COLO668 (cell line): ENCODE measurements around the gene KRTAP4-6.
"Not testable (repeated sequence)": the region's sequence is repeated elsewhere in the genome, so short reads cannot be mapped to it uniquely, and the experiment has no call there.

Experiments used
- DNase-seq: peaks from one replicate; lab custom pipeline; 2025; ENCODE audit not compliant: unreplicated experiment; lab: John Stamatoyannopoulos, UW

KRTAP4-6 gene

DNA sequence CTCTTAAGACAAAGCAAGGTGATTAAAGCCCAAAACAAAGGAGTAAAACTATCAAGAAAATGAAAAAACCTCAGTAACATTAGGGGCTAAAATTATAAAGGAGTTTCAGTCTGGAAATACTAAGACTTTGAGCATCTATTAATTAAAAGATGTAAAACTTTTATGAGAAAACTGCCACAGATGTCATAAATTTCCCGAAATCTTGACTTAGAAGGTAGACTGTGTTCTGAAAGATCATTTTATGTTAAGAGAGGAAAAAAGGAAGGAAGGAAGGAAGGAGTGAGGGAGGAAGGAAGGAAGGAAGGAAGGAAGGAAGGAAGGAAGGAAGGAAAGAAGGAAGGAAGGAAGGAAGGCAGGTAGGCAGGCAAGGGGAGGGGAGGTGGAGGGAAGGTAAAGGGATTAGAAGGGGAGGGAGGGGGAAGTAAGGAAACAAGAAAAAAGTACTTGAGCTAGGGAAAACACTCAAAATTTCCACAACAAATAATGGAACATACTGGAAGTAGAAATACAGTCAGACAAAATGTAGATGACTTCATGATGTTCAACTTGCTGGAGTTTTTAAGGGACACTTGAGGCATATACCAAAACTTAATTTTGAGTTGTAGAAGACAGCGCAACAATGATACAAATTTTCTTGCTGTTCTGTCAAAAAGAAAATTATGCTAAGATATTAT is 7.3 kb upstream of the KRTAP4-6 start:
- no peak for DNase-seq

DNA sequence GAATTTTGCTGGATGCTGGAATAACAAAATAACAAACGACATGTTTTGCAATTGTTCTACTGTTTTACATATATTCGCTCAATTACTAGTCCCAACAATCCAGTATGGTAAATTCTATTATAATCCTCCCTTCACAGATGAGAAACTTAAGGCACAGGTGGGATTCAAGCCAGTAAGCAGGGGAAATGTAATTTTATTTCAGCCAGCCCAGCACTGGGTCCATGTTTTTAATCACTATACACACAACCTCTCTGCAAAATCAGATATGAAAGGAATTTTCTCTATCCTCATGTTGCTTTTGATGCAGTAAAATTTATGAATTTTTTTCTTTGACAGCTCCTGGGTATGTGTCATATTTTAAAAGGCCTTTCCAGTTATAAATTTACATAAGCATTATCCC is 4.9 kb upstream of the KRTAP4-6 start:
- DNase-seq = no peak

DNA sequence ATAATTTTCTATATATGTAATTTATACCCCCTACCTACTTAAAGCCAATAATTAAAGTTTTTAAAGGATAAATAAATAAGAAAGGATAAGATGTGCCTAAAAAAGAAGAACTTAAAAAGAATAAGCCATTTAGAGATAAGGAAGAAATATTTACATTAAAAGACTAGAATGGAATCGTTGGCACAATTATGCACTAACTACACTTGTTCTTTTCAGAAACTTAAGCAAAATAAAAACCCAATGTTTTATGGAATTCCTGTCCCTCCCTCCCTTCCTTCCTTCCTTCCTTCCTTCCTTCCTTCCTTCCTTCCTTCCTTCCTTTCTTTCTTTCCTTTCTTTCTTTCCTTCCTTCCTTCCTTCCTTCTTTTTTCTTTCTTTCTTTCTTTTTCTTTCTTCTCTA is 4.5 kb upstream of the KRTAP4-6 start:
- no peak for DNase-seq

DNA sequence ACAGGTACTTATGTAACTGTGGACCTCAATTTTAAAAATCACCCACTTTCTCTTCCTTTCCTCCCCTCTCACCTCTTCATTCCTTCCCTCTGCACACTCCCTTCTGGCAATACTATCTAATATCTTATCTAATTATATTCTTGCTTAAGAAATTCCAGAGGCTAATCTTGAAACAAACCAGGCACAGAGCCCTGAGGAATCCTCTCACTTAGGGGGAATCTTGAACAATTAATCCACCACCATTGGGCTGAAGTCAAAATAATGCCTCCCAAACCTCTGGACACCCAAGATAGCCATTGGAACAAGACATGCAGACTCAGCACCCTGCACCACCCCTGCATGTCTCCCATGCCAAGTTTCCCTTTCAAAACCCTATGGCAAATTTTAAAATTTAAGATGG is 1.0 kb upstream of the KRTAP4-6 start:
- no peak for DNase-seq

DNA sequence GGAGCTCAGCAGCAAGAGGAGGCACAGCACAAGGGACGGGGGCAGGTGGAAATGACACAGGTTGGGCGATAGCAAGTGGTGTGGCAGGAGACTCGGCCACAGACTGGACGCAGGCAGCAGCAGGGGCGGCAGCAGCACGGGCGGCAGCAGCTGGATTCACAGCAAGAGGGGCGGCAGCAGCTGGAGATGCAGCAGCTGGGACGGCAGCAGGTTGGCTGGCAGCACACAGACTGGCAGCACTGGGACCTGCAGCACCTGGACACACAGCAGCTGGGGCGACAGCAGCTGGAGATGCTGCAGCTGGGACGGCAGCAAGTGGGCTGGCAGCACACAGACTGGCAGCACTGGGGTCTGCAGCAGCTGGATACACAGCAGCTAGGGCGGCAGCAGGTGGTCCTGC is 479 bp downstream of the KRTAP4-6 start:
- not testable (repeated sequence) for DNase-seq

DNA sequence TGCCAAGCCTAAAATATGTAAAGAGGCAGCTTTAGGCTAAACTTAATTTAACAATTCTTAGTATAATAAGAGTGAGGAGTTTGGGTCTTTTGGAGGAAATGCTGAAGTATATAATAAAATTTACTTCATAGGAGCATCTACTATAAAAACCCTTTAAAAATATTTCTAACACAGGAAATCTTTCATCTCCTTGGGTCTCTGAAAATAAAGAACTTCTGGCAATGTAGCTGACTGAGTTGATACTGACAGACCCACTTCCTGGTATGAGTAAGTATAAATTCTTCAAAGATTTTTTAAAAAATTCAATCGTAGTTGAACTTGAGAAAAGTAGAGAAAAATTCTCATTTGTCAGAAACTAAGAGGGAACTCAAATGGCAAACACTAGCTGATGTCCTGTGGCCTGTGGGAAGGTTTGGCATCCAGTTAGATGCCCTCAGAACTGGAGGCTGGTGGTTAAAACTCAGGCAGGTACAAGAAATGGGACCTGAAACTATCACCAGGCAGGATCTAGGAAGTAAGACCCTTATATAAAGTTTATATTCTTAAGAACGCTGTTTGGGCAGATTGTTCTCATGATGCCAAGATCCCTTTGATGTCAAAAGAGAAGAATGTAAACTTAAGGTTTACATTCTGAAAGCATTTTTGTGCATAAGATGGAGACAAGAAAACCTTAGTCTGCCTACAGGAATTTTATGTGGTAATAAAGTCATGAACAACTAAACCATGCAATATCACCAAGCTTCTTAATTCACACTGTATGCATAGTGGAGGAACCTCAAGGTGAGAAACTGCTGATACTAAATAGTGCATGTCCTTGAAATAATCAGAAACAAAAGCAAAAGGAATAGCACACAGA is 6.2 kb downstream of the KRTAP4-6 start:
- DNase-seq = no peak

DNA sequence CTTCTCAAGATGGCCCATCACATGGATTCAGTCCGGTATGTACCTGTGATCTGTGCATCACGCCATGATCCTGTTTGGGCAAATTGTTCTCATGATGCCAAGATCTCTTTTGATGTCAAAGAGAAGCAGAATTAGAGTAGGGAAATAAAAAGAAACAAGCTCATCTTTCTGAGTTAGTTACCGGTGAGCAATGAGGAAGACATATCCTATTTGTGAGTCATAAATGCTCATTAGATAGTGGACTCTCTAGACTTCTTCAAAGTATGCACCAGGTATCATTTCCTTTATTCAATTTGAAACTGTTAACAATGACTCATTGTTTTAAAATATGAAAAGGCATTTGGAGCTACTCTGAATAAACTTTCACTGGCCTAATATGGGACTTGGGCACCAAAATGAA is 8.4 kb downstream of the KRTAP4-6 start:
- no peak for DNase-seq

DNA sequence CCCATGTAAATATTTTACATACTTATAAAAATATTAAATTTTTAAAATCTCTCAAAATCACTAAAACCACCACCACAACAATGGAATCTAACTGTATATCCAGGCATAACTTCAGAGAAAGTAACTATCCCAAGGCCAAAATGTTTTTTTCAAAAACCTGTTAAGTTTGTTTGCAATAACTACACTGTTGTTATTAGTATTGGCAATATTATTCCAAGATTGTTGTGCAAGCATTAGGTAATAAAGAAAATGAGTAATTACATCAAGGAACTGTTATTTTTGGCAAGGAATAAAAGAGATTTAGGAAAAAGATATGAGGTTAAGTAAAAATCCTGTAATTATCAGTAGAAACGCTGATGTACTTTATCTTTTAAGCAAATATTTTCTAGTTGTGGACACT is 13.0 kb downstream of the KRTAP4-6 start:
- DNase-seq = no peak

DNA sequence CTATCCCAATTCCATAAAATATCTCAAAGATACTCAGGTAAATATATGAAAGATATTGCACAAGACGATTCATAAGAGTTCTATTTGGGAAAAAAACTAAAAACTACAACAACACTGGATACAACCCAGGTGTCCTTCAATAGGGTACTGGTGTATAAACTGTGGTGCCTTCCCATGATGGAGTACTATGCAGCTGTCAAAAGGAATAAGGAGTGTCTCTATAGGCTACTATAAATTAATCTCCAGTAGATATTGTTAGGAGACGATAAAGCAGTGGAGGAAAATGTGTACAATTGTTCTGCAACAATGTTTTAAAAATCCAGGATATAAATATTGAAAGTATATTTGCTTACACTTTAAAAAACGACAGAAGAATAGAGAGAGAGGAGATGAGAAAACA is 13.9 kb downstream of the KRTAP4-6 start:
- no peak for DNase-seq

DNA sequence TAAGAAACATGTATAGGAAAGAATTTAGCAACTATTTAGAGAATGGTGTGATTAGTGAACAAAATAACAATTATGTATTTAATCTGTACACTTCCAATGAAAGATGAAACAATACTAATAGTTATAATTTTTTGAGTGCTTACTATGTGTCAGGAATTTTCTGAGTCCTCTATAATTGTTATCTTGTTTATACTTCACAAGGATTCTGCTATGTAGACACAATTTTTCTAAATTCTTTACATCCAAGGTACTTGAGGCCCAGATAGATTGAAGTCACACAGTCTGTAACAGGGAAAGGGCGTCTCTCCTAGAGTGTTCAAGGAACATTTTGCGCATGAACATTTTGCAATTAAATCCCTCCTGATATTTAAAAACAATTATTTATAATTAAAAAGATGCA is 15.3 kb downstream of the KRTAP4-6 start:
- DNase-seq = no peak

DNA sequence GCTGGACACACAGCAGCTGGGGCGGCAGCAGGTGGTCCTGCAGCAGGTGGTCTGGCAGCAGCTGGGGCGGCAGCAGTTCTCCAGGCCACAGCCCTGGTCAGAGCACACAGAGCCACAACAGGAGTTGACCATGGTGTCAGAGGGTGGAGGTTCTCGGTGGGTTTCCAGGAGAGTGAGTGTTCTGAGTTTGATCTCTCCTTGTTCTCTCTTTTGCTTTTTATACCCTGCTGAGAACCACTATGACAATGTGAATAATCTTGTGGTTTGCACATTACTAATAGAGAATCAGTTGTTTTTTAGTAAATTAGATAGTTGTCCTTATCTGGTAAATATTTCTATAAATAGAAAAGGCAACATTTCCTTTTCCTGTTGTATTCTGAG is 16.4 kb downstream of the KRTAP4-6 start, which contains the start of gene KRTAP4-12:
KRTAP4-12 (minus strand) TSS at position 192 of the 381 bp plus-strand sequence; CDS start at position 132, 60 bp downstream.
- DNase-seq = not testable (repeated sequence)

DNA sequence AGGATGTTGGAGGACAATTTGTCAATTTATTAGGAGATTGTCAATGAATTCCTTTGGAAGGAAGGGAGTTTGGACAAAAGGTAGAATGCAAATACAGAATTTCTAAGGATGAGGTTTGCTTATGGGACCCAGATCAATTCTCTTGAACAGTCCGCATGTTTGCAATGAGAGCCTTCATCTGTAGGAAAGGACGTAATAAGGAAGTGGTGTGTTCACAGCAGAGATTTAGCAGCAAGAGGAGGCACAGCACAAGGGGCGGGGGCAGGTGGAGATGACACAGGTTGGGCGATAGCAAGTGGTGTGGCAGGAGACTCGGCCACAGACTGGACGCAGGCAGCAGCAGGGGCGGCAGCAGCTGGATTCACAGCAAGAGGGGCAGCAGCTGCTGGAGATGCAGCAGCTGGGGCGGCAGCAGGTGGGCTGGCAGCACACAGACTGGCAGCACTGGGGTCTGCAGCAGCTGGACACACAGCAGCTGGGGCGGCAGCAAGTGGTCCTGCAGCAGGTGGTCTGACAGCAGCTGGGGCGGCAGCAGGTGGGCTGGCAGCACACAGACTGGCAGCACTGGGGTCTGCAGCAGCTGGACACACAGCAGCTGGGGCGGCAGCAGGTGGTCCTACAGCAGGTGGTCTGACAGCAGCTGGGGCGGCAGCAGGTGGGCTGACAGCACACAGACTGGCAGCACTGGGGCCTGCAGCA is 16.9 kb downstream of the KRTAP4-6 start:
- DNase-seq = not testable (repeated sequence)

DNA sequence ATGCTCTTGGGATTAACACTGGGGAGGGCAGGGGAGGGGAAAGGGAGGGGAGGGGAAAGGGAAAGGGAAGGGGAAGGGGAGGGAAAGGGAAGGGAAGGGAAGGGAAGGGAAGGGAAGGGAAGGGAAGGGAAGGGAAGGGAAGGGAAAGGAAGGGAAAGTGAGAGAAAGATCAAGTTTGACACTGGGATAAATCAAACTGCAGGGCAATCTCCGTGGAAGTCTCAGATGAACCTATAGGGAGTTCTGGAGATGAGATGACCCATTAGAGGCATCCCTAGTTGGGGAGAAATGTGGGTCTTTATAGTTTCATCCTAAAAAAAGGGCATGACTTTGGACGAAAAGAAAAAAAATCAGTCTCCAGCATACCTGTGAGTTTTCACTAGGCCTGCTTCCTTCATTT is 18.6 kb downstream of the KRTAP4-6 start:
- no peak for DNase-seq

DNA sequence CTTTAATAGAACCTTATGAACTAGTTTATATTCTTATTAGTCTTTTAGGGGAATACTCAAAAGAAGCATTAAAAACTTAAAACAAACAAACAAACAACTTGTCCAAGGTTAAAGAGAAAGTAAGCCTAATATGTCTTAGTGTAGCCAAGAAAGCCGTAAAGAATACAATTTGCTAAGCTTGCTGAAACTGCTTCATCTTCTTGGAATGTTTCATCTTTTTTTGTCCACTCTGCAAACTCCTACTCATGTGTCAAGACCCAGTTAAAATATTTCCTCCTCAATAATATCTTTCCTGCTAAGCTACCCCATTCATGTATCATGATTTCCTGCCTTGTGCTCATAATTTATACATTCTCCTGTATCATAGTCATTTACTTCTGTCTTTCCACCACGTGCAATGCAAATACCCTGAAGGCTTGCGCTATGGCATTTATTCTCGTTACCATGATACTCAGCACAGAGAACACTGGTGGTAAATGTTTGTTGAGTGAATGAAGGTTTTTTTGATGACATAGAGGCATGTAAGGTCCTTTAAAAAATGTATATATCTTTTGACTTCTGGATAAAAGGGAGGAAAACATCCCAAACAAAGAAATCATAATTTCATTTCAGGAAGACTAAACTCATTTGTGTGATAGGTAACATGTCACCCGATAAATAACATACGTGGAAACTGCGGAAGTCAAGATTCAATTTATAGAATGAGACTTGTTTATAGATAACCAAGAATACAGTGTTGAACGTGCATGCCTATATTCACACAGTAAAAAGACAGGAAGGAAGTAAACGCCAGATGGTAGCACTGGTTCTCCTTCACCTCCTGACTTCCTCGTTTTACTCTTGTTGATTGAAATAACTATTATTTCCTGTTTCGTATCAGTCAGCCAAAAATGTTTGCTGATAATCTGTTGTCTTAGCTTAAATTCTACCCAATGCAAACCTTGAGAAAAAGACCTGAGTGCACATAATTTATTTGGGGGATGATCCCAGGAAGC is 20.4 kb downstream of the KRTAP4-6 start:
- DNase-seq = not testable (repeated sequence)

DNA sequence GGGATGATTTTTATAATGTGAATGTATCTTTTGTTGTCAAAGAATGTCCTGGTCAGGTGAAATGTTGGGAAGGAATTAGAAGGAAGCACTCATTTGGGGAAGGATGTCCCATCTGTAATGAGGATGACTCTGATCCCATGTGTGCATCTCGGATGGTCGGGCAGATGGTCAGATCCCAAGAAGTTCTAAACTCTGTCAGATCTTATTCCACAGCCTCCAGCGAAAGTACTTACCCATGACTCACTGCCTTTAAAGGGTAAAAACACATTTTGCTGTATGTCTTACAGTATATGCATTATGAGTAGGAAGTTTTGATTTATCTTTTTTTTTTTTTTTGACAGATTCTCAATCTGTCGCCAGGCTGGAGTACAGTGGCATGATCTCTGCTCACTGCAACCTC is 21.6 kb downstream of the KRTAP4-6 start:
- DNase-seq = no peak

DNA sequence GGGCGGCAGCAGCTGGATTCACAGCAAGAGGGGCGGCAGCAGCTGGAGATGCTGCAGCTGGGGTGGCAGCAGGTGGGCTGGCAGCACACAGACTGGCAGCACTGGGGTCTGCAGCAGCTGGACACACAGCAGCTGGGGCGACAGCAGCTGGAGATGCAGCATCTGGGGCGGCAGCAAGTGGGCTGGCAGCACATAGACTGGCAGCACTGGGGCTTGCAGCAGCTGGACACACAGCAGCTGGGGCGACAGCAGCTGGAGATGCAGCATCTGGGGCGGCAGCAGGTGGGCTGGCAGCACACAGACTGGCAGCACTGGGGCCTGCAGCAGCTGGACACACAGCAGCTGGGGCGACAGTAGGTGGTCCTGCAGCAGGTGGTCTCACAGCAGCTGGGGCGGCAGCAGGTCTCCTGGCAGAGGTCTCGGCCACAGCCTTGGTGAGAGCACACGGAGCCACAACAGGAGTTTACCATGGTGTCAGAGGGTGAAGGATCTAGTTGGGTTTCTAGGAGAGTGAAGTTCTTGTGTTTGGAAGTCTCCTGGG is 22.4 kb downstream of the KRTAP4-6 start, which contains the start of gene KRTAP4-11:
KRTAP4-11 (minus strand) TSS at position 528 of the 541 bp plus-strand sequence; CDS start at position 470, 58 bp downstream.
- DNase-seq = not testable (repeated sequence)

DNA sequence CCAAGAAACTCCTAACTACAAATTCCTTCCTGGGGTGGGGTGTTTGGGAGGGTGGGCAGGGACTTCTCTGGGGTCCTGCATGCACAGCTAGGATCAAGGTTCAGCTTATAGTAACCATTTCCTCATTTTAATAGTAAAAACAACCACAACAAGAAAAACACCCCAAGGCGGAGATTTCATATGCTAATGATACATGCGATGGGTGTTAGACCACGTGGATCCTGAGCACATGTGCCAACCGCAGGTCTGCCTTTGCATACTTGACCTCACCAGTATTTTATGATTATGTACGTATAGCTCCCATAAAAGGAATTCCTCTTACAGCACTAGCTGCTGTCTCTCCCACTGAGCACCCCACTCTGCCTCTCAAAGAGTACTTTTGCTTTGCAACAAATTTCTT is 24.0 kb downstream of the KRTAP4-6 start:
- DNase-seq = no peak

DNA sequence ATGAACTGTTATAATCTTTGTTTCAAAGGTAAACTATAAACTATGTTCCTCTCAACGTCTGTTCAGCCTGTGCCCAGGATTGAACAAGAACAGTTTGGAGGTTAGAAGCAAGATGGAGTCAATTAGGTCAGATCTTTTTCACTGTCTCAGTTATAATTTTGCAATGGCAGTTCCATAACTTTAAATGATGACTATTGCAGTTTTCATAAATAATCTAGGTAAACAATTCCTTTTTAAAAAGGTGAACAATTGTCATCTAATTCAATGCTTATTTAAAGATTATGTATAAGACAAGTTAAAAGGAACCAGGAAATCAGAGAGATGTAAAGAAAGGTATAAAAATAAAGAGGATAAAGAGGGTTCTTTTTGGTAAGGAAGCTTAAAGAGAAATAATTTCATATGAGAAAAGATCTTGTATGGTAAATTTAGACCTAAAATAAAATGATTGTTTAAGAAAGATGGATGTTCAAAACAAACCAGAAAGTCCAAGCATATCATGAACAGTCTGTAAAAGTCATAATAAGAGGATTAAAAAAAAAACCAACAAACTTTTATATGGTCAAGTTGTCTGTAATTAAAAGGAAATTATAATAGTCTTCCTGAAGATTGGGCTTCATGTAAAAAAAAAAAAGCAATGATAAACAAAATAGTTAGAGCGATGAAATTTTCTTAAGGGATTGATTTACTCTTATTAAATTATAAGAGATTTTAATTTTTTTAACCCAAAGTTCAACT is 29.0 kb downstream of the KRTAP4-6 start:
- DNase-seq = no peak

DNA sequence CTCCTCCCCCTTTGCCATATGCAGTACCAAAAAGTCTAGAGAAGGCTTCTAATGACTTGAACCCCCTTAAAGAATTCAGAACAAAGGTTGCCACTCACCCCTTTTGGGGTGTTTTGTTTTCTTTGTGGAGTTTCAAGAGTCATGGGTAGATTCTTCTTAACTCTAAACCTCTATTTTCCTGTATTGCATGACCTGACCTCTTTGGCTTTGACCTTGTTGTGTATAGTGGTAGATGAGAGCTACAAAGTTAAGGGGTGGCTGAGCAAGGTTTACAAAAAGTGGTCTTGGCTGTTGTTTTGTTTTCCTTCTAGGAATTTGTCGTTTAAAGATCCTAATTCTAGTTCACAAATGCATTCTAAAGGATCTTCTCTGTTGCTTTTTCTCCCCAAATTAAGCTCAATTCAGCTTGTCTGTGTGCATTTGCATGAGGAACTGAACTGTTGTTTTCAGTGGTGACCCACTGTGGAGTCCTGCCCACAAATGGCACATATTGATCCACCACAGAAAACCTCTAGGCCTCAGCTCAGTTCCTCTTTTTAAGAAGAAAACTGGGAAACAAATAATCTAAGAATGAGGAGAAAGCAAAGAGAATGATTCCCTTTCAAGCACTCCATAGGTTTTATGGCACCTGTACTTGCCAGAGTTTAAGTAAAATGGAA is 31.5 kb downstream of the KRTAP4-6 start:
- DNase-seq = not testable (repeated sequence)
